BLaER1 treated with 17β-estradiol and CSF1 and Interleukin-3, amounts not matched to agents 10 nM and 100 nM (cell line): ENCODE data around the gene ADAMTS3.

Experiments used
- H3K27ac ChIP-seq, 11 experiments: shearing (Covaris generic); formaldehyde crosslinking; 2 replicates each; pipeline ENCODE4 v1.8.1; 2022
- H3K27me3 ChIP-seq, 11 experiments: shearing (Covaris generic); formaldehyde crosslinking; 2 replicates each; pipeline ENCODE4 v1.8.1; 2022
- H3K36me3 ChIP-seq, 11 experiments: shearing (Covaris generic); formaldehyde crosslinking; 2 replicates each; pipeline ENCODE4 v1.8.1; 2022
- H3K4me1 ChIP-seq, 10 experiments: shearing (Covaris generic); formaldehyde crosslinking; 2 replicates each; pipeline ENCODE4 v1.8.1; 2022
- H3K4me2 ChIP-seq, 11 experiments: shearing (Covaris generic); formaldehyde crosslinking; 2 replicates each; pipeline ENCODE4 v1.8.1; 2022
- H3K4me3 ChIP-seq, 10 experiments: shearing (Covaris generic); formaldehyde crosslinking; 2 replicates each; pipeline ENCODE4 v1.8.1; 2022
- H3K9ac ChIP-seq, 11 experiments: shearing (Covaris generic); formaldehyde crosslinking; 2 replicates each; pipeline ENCODE4 v1.8.1; 2022
- H3K9me3 ChIP-seq, 11 experiments: shearing (Covaris generic); formaldehyde crosslinking; replicated peaks in 1 of 11; 2 replicates each; pipeline ENCODE4 v1.8.1; 2022
- H4K20me1 ChIP-seq, 11 experiments: shearing (Covaris generic); formaldehyde crosslinking; 2 replicates each; pipeline ENCODE4 v1.8.1; 2022
- Cebpa-rat ChIP-seq, 11 experiments: shearing (Covaris generic); IDR thresholded peaks; 2 replicates each; pipeline ENCODE4 v1.8.1; 2022

ADAMTS3 gene

GRCh38 chr4:72529148-72529822 is 39.7 kb downstream of the ADAMTS3 start:
- H3K4me1 ChIP-seq: no peaks in the 10 kb centered on the region
- TF ChIP-seq Cebpa-rat (IDR thresholded peaks at IDR 0.05): no peak
- H3K4me3 ChIP-seq: no peak overlapping the region
- no peak overlapping the region for H3K9ac ChIP-seq
- H3K27me3 ChIP-seq: no peaks in the 10 kb centered on the region
- 0 out of 22 replicates have a peak, but pooled peaks cover 0 to 4% (median 0%) of the 10 kb centered on the region in 11 experiments for H3K9me3 ChIP-seq
- no peak overlapping the region for H3K27ac ChIP-seq
- no peak overlapping the region for H3K4me2 ChIP-seq
- no peaks in the 10 kb centered on the region for H4K20me1 ChIP-seq
- H3K36me3 ChIP-seq: no peaks in the 10 kb centered on the region

DNA sequence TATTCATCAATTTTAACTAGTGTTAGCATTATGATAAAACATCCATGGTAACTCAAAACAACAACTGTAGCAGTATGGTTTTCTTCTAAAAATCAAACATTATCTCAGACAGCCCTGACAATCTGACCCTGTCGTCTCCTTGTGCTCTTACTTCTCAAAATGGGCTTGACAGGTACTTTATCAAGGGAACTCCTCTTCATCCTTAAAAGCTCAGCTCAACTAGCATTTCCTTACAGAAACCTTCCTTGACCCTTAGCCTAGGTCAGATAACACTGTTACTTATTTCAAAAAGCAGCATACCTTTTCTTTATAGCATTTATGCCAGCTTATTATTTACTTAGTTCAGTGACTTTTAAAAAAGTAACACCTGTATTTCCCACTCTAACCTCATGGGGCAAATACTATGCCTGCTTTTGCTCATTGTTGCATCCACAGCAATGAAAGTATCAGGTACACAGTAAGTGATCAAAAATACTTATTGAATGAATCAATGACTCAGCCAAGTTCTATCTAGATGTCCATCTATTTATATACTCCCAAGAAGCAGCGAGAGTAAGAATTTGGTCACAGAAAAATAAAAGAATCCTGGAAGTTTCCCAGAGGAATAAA is 41.9 kb downstream of the ADAMTS3 start:
- Histone ChIP-seq H3K36me3 (no peaks in the 10 kb centered on the region), H3K9me3 (no peaks in the 10 kb centered on the region), H3K4me1 (no peaks in the 10 kb centered on the region), H4K20me1 (no peaks in the 10 kb centered on the region), H3K4me3 (no peak overlapping the region), H3K27ac (no peak overlapping the region), H3K9ac (no peak overlapping the region), H3K27me3 (no peaks in the 10 kb centered on the region), H3K4me2 (no peak overlapping the region)
- TF ChIP-seq Cebpa-rat (IDR thresholded peaks at IDR 0.05): no peak

DNA sequence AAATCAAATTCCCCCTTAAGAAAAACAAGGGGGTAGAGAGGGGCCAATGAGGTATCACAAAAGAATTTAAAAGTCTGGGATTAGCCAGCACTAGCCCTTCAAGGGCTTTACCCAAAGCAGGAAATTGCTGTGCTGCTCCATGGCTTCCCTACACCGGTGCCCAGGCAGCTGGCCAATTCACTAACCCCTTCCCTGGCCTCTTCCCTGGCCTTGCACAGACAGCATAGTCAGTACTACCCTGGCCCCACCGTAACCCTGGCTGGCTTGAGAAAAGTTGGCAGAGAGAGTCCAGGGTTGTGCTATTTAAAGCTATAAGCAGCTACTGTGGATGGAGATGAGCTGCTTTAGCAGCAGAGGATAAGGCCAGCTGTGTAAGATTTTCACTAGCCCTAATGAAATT is 43.1 kb downstream of the ADAMTS3 start:
- H4K20me1 ChIP-seq: no peaks in the 10 kb centered on the region
- TF ChIP-seq Cebpa-rat (IDR thresholded peaks at IDR 0.05): no peak
- H3K27ac ChIP-seq: no peak overlapping the region
- peaks cover 0 to 6% (median 2%) of the 10 kb centered on the region in 11 experiments; a peak in 8 of 22 replicates for H3K9me3 ChIP-seq
- no peaks in the 10 kb centered on the region for H3K36me3 ChIP-seq
- no peak overlapping the region for H3K4me2 ChIP-seq
- no peaks in the 10 kb centered on the region for H3K27me3 ChIP-seq
- H3K4me1 ChIP-seq: no peaks in the 10 kb centered on the region
- no peak overlapping the region for H3K4me3 ChIP-seq
- H3K9ac ChIP-seq: no peak overlapping the region

- no peaks in the 10 kb centered on the region for H3K4me1 ChIP-seq
- H3K4me2 ChIP-seq: no peak overlapping the region
- no peaks in the 10 kb centered on the region for H3K27me3 ChIP-seq
- H3K9ac ChIP-seq: no peak overlapping the region
- H4K20me1 ChIP-seq: no peaks in the 10 kb centered on the region
- no peak overlapping the region for H3K4me3 ChIP-seq
- no peaks in the 10 kb centered on the region for H3K36me3 ChIP-seq
- TF ChIP-seq Cebpa-rat (IDR thresholded peaks at IDR 0.05): no peak
- H3K9me3 ChIP-seq: peaks cover 5 to 12% (median 8%) of the 10 kb centered on the region in 11 experiments; a peak in 15 of 22 replicates
- no peak overlapping the region for H3K27ac ChIP-seq
Observed at GRCh38 chr4:72522440-72522839, 46.6 kb downstream of the ADAMTS3 start.

DNA sequence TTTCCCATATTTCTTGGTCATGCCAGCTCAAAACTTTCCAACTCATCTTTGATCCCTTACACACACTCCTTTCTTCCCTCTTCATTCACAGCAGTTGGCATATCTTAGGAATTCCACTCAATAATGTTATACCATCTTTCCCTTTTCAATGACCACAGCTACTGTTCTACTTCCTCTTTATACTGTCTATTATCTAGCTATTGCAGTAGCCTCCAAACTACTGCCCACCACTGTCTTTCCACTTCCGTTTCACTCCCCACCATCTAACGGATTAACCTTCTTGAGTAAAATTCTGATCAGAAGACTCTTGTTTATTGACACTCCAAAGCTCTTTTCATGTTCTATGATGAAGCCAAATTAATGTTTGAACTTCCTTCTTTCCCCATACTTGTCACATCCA is 55.8 kb downstream of the ADAMTS3 start:
- Histone ChIP-seq H3K4me1 (no peaks in the 10 kb centered on the region), H3K9ac (no peak overlapping the region), H3K9me3 (0 out of 22 replicates have a peak, but pooled peaks cover 0 to 4% (median 0%) of the 10 kb centered on the region in 11 experiments), H3K27ac (no peak overlapping the region), H3K27me3 (no peaks in the 10 kb centered on the region), H3K36me3 (no peaks in the 10 kb centered on the region), H3K4me2 (no peak overlapping the region), H3K4me3 (no peak overlapping the region), H4K20me1 (no peaks in the 10 kb centered on the region)
- TF ChIP-seq Cebpa-rat (IDR thresholded peaks at IDR 0.05): no peak

GRCh38 chr4:72507860-72508419 is 61.1 kb downstream of the ADAMTS3 start:
- Histone ChIP-seq H3K9ac (no peak overlapping the region), H3K27ac (no peak overlapping the region), H4K20me1 (no peaks in the 10 kb centered on the region), H3K9me3 (no peaks in the 10 kb centered on the region), H3K27me3 (no peaks in the 10 kb centered on the region), H3K4me2 (no peak overlapping the region), H3K4me1 (no peaks in the 10 kb centered on the region), H3K4me3 (no peak overlapping the region), H3K36me3 (no peaks in the 10 kb centered on the region)
- no peak for TF ChIP-seq Cebpa-rat (IDR thresholded peaks at IDR 0.05)

DNA sequence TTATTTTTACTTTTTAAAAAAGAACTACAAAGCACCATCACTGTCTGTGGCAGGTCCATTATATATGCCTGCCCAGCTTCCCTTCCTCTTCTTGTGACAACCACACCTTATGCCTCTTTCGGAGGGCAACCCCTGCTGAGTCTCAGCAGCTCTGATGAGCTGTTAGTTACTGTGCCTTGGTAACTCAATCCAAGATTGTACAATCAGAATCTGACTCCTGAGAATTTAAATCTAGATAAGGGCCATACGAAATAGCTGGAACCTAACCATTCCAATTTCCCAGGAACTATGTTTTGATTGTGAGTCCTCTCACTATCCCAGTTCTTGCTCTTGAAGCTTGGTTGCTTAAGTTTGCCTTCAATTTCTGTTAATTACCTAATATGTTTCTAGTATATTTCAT is 61.9 kb downstream of the ADAMTS3 start:
- Histone ChIP-seq H3K9ac (no peak overlapping the region), H3K4me1 (no peaks in the 10 kb centered on the region), H3K9me3 (no peaks in the 10 kb centered on the region), H3K36me3 (no peaks in the 10 kb centered on the region), H3K27me3 (no peaks in the 10 kb centered on the region), H3K27ac (no peak overlapping the region), H3K4me3 (no peak overlapping the region), H4K20me1 (no peaks in the 10 kb centered on the region), H3K4me2 (no peak overlapping the region)
- TF ChIP-seq Cebpa-rat (IDR thresholded peaks at IDR 0.05): no peak

DNA sequence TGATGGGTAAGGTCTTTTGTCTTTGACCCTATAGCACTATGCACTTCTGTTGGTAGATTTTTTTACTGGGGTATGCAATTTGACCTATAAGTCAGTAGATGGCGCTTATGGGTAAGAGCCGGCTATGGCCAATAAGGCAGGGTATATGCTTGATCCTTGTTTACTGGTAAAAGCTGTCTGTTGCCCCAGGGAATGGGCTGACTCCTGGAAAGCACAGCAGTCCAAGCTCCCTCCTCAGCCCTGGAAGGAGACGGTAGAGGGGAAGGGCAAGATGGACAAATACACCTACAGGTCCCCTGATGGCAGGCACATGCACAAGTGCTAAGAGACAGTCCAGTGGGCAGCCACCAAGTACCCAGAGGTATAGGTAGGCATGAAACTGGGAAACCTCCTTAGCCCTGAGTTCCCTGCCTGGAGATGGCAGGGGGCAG is 63.7 kb downstream of the ADAMTS3 start:
- TF ChIP-seq Cebpa-rat (IDR thresholded peaks at IDR 0.05): no peak
- no peak overlapping the region for H3K4me2 ChIP-seq
- no peak overlapping the region for H3K27ac ChIP-seq
- H3K4me3 ChIP-seq: no peak overlapping the region
- no peaks in the 10 kb centered on the region for H3K36me3 ChIP-seq
- H3K9me3 ChIP-seq: peaks cover 6 to 10% (median 8%) of the 10 kb centered on the region in 11 experiments; a peak in 21 of 22 replicates
- no peaks in the 10 kb centered on the region for H3K4me1 ChIP-seq
- no peaks in the 10 kb centered on the region for H4K20me1 ChIP-seq
- no peak overlapping the region for H3K9ac ChIP-seq
- H3K27me3 ChIP-seq: no peaks in the 10 kb centered on the region

GRCh38 chr4:72500214-72500613 is 68.8 kb downstream of the ADAMTS3 start:
- Histone ChIP-seq H3K36me3 (no peaks in the 10 kb centered on the region), H3K4me3 (no peak overlapping the region), H3K9me3 (peaks cover 7 to 17% (median 14%) of the 10 kb centered on the region in 11 experiments; a peak in 21 of 22 replicates), H4K20me1 (no peaks in the 10 kb centered on the region), H3K9ac (no peak overlapping the region), H3K27ac (no peak overlapping the region), H3K27me3 (no peaks in the 10 kb centered on the region), H3K4me1 (no peaks in the 10 kb centered on the region), H3K4me2 (no peak overlapping the region)
- TF ChIP-seq Cebpa-rat (IDR thresholded peaks at IDR 0.05): no peak
